ENCODE data around the gene RARA.

RARA gene

DNA sequence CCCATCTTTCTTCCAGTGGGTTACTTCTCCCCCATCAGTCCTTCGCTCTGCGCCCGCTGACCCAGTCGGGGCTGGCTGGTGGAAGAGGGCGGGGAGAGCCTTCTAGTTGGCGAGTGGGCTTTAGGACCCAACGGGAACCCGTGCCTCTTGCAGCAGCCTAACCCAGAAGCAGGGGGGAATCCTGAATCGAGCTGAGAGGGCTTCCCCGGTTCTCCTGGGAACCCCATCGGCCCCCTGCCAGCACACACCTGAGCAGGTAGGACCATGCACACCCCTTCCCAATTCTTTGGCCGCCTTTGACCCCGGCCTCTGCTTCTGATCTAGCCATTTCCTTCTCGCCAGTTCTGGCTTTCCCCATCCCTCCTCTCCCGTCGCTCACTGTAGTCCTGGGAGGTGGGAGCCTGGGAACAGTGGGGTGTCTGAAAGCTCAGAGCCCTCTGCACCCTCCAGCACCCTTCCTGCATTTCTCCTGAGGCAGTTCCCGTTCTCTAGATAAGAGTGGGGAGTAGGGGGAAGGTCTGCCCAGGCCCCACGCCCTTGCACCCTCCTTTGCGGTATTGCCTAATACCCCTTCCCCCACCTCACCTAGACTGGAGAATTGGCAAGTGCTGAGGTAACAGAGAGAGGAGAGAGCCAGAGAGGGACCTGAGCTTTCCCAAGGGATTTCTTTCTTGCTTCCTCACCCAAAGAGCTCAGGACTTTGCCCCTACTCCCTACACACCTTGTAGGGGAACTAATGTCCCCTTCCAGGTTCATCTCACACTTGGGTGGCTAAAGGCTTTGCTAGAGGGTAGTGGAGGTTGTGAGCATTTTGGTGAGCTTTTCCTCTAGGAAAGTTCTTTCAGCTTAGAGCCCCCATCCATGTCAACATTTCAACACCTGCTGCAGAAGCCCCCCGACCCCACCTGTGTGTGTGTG, at the start of gene RARA:
Gene RARA, plus strand, starts transcription at position 150 of the 918 bp plus-strand sequence. CDS start 22,039 bp downstream, outside the sequence.
- no peak for DNase-seq

DNA sequence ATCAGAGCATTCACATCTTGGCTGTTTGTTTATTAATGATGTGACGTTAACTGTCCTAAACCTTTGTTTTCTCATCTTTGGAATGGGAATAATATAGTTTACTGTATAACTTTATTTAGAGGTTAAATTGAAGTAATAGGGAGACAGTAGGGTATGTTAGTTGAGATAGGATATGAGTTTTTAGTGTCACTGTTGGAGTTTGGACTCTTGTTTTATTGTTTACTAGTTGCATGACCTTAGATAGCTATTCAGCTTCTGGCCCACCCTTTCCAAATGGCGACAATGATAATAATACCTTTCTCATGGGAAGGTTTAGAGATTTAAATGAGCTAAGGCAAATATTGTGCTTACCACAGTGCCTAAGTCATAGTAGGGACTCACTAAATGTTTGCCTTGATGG, 49.5 kb upstream of the RARA start:
- no peak for DNase-seq

DNA sequence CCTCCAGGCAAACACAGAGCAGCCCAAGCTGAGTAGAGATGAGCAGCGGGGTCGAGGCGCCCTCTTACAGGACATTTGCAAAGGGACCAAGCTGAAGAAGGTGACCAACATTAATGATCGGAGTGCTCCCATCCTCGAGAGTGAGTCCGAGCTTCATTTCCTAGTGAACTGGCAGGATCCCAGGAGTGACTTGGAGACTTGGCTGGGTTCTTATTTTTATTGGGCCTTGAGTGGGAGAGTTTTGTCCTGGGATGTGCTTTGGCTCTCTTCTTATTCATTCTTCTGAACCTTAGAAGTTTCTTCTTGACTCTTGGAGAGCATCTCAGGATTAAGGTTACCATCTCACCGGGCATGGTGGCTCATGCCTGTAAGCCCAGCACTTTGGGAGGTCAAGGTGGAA, 48.5 kb upstream of the RARA start:
- no peak for DNase-seq

DNA sequence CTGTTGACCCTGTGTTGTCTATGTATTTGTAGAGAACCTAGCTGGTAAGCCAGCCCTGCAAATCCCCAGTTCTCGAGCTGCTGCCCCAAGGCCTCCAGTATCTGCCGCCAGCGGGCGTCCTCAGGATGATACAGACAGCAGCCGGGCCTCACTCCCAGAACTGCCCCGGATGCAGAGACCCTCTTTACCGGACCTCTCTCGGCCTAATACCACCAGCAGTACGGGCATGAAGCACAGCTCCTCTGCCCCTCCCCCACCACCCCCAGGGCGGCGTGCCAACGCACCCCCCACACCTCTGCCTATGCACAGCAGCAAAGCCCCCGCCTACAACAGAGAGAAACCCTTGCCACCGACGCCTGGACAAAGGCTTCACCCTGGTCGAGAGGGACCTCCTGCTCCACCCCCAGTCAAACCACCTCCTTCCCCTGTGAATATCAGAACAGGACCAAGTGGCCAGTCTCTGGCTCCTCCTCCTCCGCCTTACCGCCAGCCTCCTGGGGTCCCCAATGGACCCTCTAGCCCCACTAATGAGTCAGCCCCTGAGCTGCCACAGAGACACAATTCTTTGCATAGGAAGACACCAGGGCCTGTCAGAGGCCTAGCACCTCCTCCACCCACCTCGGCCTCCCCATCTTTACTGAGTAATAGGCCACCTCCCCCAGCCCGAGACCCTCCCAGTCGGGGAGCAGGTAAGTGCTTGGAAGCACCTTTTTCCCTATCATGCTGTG, 44.4 kb upstream of the RARA start:
- DNase-seq = no peak

DNA sequence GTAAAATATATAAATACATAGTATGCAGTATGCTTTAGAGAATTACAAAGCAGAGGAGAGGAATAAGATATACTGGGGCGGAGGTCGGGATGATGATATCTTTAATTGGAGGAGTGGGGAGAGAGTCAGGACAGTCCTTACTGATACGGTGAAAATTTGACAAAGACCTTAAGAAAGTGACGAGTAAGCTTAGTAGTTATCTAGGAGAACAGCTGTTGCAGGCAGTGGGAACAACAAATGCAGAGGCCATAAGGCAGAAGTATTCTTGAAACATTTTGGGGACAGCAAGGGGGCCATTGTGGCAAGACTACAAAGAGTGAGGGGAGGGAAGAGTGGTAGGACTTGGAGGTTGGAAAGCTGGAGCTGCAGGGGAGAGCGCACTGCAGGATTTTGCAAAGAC, 43.6 kb upstream of the RARA start:
- DNase-seq = no peak

DNA sequence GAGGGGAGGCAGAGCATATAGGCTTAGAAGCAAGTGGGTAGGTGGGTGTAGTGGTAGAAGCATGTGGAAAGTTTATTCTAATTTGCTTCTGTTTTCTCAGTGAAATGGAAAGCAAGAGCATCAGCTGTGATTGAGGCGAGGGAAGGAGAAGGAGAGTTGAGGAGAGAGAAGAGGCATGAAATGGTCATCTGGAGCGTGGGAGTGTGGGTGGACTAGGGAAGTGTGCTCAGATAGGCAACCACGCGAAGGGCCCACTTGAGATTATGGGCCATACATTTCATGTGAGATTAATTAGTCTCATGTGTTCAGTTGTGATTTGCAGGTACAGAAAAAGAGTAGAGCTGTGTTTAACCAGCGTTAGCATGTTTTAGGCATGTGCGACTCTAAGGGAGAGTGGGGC, 42.1 kb upstream of the RARA start:
- DNase-seq = no peak

DNA sequence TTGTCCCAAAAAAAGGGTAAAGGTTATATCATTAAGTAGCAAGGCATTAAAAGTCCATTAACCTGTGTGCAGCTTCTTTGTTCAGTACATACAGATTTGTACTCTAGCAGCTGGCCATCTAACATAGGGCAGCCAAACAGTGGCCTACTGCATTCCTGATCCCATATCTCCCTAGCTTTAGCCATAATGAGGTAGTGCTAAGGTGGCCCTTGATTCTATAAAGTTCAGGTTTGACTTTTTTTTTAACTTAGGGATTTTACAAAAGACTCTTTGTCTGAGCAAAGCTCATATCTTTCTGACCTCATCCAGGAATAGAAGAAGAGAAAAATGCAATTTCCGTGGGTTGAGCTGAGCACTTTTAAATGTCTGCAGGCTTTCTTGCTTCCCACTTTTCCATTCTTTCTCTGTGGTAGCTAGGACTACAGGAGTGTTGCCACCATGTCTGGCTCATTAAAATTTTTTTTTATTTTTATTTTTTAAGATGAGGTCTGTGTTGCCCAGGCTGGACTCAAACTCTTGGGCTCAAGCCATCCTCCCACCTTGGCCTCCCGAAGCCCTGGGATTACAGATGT, 40.8 kb upstream of the RARA start:
- DNase-seq = no peak

DNA sequence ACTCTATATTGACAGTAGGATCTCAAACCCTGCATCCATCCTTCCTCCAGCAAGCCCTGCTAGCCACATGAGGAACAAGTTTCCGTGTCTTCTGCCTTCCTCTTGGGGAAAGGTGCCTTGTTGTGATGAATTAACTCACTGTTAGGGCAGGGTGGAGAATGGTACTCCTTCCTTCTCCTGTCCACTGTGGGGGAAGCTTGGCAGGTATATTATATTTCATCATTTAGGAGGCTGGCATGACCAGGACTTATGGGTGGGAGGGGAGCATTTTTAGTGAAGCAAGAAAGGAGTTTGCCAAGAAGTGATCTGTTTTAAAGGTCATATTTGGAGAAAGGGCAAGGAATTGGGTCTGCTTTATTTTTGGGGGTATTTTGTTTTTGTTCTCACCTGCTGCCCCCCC, 30.6 kb upstream of the RARA start:
- DNase-seq = no peak

DNA sequence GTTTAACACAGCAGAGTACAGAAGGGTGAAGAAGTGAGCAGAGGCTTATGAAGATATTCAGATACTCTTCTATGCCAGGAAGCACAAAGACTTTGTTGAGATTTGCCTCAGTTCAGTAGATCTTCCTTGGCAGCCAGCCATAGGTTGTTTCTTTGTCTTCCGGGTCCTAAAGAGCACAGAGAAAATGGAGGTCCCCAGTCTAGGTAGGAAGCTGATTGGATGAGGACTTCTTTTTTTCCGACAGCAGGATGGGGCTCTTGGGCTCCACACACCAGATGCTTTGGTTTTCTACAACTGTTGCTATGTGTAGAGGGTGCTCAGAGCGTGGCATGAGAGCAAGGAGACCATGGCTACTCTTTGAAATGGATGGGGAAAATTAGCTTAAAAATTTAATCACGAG, 29.6 kb upstream of the RARA start:
- DNase-seq = no peak

DNA sequence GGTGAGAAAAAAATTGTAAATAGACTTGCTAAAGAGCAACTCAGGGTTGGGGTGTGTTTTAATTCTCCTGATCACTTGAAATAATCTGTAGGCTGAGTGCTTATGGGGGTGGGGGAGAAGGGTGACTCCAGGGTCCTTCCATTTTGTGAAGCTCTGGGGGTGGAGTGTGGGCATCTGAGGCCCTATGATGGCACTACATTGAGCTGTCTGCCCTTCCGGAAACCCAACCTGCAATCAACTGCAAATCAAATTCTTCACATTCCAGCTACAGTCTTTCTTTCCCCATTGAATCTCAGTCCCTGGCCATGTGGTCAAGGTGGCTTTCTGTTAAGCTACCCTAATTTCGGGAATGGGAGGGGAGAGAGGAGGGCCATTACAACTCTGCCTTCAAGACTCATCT, 27.3 kb upstream of the RARA start:
- no peak for DNase-seq

DNA sequence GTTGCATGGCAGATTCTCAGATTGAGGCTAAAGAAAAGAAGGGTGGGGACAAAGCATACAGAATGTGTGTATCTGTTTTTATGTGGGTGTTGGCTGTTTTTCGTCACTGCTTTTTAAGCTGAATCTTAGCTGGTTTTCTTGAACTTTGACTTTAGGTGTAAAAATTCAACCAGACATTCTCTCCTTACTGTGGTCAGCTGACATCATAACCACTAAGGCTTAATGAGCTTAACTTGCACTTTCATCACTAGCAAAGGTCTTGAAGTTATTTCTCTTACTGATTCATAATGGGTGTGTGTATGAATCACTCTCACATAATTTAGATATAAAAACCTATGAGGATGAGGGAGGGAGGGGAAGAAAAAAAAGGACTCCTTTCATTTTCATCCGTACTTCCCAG, 25.3 kb upstream of the RARA start:
- DNase-seq = no peak

DNA sequence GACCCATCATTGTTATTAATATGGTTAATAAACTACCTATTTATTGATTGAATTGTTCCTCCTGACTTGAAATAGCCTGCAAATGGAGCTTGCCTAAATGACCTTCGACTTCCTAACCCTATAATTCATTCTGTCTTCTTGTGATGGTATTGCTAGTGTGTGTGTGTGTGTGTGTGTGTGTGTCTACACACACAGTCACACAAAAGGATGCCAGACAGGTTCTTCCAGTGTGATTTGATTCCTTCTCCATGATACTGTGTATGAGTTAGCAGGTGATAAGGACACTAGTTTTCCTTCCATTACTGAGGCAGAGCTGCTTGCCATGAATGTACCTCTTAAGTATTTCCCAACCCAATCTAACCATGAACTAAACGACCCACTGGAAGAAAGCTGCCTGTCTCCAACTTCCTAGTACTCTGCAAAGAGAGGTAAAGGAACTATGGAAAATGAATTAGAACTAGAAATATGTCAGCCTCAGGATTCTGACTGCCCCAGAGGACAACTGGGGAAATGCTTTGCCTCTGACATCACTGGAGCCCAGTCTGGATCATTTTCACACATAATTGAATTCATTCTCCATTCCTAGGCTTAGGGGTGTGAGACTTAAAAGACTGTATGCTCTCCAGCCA, 24.8 kb upstream of the RARA start:
- no peak for DNase-seq

DNA sequence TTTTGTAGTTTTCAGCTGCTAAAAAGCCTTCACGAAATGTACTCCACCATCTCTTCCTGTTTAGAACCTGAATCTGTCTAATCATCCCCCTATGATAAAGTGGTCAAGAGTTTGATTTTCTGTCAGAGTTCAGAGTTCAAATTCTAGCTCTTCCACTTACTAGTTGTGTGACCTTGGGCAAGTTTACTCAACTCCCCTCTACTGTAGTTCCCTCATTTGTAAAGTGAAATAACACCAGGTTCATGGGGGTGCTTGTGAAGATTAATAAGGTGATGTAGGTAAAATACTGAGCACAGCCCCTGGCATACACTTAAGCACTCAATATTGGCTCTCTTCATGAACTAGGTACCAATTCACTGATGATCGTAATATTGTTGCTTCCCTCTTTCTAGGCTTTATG, 22.5 kb upstream of the RARA start:
- DNase-seq = no peak

DNA sequence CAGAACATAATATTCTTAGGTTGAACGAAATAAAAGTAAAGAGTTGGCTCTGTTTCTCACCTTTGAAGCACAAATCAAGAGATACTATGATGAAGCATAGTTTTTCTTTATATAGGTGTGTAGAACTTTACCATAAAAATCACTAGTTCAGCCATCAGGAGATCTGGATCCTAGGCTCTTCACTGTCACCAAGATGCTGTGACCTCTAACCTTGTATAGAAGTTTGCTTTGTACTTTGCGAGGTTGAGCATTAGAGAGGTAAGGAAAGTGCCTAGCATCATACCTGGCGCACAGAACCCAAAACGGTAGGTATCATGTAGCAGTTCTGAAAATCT, 21.9 kb upstream of the RARA start:
- DNase-seq = no peak

DNA sequence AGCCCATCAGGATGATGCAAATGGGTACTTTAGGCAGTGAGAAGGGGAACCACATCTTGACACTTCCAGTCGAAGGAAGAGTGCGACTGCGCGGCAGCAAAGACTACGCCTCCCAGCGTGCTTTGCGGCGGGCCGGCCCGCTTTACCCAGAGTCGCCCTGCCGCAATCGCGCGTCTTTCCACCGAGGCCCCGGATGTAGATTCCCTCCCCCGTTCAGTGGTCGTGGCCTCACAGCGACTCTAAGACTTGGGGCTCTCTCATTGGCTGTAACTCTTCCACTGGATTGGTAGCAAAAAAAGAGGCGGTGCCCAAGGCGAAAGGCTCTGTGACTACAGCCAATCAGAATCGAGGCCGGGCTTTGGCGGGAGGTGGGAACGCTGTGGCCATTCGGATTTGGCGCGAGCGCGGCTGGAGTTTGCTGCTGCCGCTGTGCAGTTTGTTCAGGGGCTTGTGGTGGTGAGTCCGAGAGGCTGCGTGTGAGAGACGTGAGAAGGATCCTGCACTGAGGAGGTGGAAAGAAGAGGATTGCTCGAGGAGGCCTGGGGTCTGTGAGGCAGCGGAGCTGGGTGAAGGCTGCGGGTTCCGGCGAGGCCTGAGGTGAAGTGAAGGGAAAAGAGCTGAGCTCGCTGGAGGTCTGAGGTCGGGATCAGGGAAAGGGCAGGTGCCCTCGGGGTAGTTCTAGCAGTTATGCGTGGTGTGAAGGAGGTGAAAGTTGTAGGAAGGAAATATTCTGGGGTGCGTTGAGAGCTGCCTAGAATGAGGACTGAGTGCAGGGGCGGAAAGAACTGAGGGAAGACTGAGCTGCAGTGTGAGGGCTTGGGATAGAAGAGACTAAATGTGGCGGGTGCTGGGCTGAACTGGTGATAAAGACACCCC, 21.2 kb upstream of the RARA start, which contains the start of gene CDC6:
Gene CDC6, plus strand, starts transcription at position 386 of the 876 bp plus-strand sequence. CDS start 1,542 bp downstream, outside the sequence.
- DNase-seq = peak; percentile 97

DNA sequence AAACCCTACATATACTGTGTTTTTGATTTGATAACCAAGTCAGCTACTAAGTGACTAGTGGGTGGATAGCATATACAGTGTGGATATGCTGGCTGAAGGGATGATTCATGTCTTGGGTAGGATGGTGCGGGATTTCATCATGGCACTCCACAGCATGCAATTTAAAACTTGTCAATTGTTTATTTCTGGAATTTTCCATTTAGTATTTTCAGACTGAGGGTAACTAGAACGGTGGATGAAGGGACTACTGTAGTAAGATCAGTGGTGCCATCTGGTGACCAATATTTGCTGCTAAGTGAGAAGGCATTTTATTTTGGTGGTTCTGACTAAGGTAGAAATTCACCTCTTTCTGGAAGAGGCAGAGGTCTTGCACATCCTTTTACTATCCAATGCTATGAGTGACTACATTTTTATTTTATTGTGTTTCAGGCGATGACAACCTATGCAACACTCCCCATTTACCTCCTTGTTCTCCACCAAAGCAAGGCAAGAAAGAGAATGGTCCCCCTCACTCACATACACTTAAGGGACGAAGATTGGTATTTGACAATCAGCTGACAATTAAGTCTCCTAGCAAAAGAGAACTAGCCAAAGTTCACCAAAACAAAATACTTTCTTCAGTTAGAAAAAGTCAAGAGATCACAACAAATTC, 18.2 kb upstream of the RARA start:
- no peak for DNase-seq

DNA sequence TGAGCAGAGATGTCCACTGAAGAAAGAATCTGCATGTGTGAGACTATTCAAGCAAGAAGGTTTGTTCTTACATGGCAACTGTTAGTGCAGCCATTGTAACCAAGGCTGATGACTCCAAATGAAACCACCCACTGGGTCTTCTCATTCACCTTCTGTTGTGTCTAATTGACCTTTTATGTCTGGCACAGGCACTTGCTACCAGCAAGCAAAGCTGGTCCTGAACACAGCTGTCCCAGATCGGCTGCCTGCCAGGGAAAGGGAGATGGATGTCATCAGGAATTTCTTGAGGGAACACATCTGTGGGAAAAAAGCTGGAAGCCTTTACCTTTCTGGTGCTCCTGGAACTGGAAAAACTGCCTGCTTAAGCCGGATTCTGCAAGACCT, 17.7 kb upstream of the RARA start:
- no peak for DNase-seq

DNA sequence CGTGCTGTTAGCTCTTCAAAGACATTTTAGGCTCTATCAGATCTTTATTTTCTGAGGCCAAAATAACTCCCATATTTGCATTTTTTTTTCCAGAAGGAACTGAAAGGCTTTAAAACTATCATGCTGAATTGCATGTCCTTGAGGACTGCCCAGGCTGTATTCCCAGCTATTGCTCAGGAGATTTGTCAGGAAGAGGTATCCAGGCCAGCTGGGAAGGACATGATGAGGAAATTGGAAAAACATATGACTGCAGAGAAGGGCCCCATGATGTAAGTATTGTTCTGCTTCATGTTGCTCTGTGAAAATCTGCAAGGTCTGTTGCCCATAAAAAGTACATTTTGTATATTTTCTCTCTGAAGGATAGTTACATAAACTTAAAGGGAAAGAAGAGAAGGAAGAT, 15.6 kb upstream of the RARA start:
- no peak for DNase-seq

DNA sequence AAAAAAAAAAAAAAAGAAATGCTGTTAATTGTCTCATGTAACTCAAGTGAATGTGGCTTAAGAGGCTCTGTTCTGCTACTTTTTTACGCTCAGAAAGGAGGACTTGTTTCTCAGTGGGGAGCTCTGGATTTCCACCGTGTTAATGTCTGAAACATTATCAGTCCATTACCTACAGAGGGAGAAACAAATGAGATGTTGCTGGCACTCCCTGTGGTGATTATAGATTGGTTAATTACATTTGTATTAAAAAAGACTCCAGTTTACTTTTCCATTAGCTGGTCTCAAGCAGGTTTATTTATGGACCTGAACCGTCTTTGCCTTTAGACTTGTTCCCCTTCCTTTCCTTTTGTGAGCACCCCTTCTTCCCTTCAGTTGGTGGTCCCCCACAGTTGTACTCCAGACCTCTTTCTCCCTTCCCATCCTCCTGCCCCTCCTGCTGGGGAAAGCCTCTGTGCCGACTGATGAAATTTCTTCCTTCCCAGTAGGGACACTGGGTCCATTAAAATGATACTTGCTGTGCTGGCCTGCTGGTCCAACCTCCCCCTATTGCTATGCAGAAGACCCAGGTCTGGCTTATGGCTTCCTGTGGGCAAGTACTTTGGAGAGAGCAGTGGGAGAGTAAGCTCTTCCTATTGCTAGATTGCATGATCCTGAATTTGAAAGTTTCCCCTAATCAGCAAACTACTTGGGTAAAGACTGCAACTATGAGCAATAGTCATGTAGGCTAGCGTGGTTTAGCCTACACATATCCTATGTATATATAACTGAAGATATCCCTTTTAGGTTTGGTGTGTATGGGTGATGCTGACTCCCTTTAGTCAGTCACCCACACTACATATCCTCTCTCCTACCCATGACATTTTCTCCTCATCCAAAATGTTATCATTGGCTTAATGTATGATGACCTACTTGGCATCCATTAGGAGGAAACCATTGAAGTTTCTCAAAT, 13.2 kb upstream of the RARA start:
- DNase-seq = no peak

DNA sequence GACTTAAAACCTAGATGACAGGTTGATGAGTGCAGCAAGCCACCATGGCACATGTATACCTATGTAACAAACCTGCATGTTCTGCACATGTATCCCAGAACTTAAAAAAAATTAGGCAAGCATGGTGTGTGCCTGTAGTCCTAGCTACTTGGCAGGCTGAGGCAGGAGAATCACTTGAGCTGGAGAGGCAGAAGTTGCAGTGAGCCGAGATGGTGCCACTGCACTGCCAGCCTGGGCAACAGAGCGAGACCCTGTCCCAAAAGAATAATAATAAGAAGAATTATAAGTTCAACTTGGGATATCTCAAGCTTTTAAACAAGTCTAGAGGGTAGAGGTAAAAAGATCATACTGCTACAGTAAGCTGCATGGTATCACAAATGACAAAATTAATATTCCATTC, 11.5 kb upstream of the RARA start:
- no peak for DNase-seq

DNA sequence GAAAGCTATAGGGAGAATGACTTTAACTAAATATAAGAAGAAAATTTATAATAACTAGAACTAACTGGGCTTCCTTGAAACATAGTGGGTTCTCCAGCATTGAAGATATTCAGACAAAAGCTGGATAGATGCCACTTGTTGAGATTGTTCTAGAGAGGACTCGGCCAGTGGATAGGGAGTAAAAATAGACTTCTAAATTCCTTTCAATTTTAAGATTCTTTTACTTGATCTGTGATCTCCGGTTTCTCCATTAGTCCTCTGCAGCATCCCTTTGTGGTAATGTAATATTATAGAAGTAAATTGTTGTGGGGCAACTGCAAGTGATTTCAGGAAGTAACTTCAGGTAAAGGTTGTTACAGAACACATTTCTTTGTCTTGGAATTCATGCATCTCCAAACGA, 10.3 kb upstream of the RARA start:
- DNase-seq = no peak

All from activated CD4-positive, alpha-beta T cell treated with anti-CD3 and anti-CD28 coated beads for 1 hour (primary cell).